HepG2 (cell line): ENCODE measurements around the gene KRTAP5-1. TPM values are rescaled to one million over a fixed set of nuclear protein-coding genes. Genes with fewer than 3 reads are reported as not detected.
A peak's percentile ranks its signal among the peaks of the same experiment; 100 is the strongest.

Source experiments
- ASH2L ChIP-seq: fragments of 300-600, 200-600 bp; sonication (generic); IDR thresholded peaks from 2 replicates; pipeline ENCODE4 v1.7.0; 2017; ENCODE audit warnings: low read depth, mild to moderate bottlenecking, moderate library complexity, mixed read lengths, low read length; ENCODE audit not compliant: insufficient read length
- EZH2 ChIP-seq: conservative IDR thresholded peaks from 2 replicates; pipeline ENCODE4 v1.6.1; 2012; ENCODE audit warnings: mild to moderate bottlenecking, low read depth, low read length, moderate library complexity
- GATAD1 ChIP-seq: IDR thresholded peaks from 2 replicates; pipeline ENCODE4 v1.6.1; 2016; ENCODE audit warnings: missing genetic modification reagents, missing compliant biosample characterization
- HBP1 ChIP-seq: IDR thresholded peaks from 2 replicates; pipeline ENCODE4 v1.6.1; 2016; ENCODE audit warnings: low read depth, control low read depth
- HOXA3 ChIP-seq: sonication (generic); formaldehyde crosslinking; IDR thresholded peaks from 2 replicates; pipeline ENCODE4 v1.5.0; 2020; ENCODE audit warnings: missing genetic modification reagents
- IKZF1 ChIP-seq: fragments of 450-650 bp; IDR thresholded peaks from 2 replicates; pipeline ENCODE4 v1.7.1; 2016
- MXD1 ChIP-seq: sonication (generic); formaldehyde crosslinking; IDR thresholded peaks from 2 replicates; pipeline ENCODE4 v1.4.0; 2020; ENCODE audit warnings: mild to moderate bottlenecking, missing genetic modification reagents
- PLSCR1 ChIP-seq: sonication (generic); formaldehyde crosslinking; IDR thresholded peaks from 2 replicates; pipeline ENCODE4 v1.5.0; 2020; ENCODE audit warnings: missing genetic modification reagents, mild to moderate bottlenecking, borderline replicate concordance
- SMAD9 ChIP-seq: sonication (generic); formaldehyde crosslinking; IDR thresholded peaks from 2 replicates; pipeline ENCODE4 v1.5.1; 2020; ENCODE audit warnings: mild to moderate bottlenecking, missing genetic modification reagents
- TFE3 ChIP-seq: IDR thresholded peaks from 2 replicates; pipeline ENCODE4 v1.6.1; 2016
- ZBTB25 ChIP-seq: IDR thresholded peaks from 2 replicates; pipeline ENCODE4 v1.6.1; 2018; ENCODE audit warnings: missing genetic modification reagents
- ZNF280D ChIP-seq: sonication (generic); formaldehyde crosslinking; IDR thresholded peaks from 2 replicates; pipeline ENCODE4 v1.5.1; 2020; ENCODE audit warnings: mild to moderate bottlenecking, missing genetic modification reagents
- ZNF3 ChIP-seq: IDR thresholded peaks from 2 replicates; pipeline ENCODE4 v1.7.0; 2017; ENCODE audit warnings: inconsistent platforms
- ZNF496 ChIP-seq: sonication (generic); formaldehyde crosslinking; IDR thresholded peaks from 2 replicates; pipeline ENCODE4 v1.8.1; 2023; ENCODE audit warnings: mild to moderate bottlenecking, moderate library complexity, missing genetic modification reagents; ENCODE audit not compliant: insufficient replicate concordance
- ZNF510 ChIP-seq: sonication (generic); formaldehyde crosslinking; IDR thresholded peaks from 2 replicates; pipeline ENCODE4 v1.4.0; 2020; ENCODE audit warnings: low read depth, mild to moderate bottlenecking, missing genetic modification reagents
- ZNF512B ChIP-seq: sonication (generic); formaldehyde crosslinking; IDR thresholded peaks from 2 replicates; pipeline ENCODE4 v1.5.1; 2020; ENCODE audit warnings: missing genetic modification reagents, mild to moderate bottlenecking, borderline replicate concordance
- polyA plus RNA-seq, 8 experiments: library from polyadenylated mRNA; depleted of rRNA in 3 of 8; stranded (reverse) in 7 of 8; unstranded in 1 of 8; fragments of >200 nt; fragmentation: Illumina TruSeq in 4 of 8; extraction: Trizol in 4 of 8; gene quantifications; 2 replicates each; pipeline versions ENCODE4 v1.2.1 to v1.2.3, GENCODE V29; 2011 to 2016; ENCODE audit warnings: low read depth in 4 of 8, missing spikeins in 1 of 8, mixed read lengths in 1 of 8; ENCODE audit not compliant: insufficient read depth in 1 of 8
- total RNA-seq, 5 experiments: library from RNA; depleted of rRNA; stranded (reverse); fragments of >200 nt; fragmentation: Illumina TruSeq; extraction: Trizol; gene quantifications; 2 replicates each; pipeline ENCODE4 v1.2.3, GENCODE V29; 2016; ENCODE audit warnings: low read depth in 1 of 5

The KRTAP5-1 gene
- total and polyA plus RNA-seq, 2 of the 13 experiments (the other 11 are each of a cell fraction or from before 2014, with no cell fraction given), result not detected

- TF ChIP-seq SMAD9 (CRISPR knock-in tag), result no peak
- no peak for TF ChIP-seq HOXA3 (CRISPR knock-in tag)
- 0 out of 2 replicates have a peak, but pooled peaks have one; percentile 56 for TF ChIP-seq ZBTB25
- no peak for TF ChIP-seq PLSCR1
- TF ChIP-seq ZNF3, result no peak
- no peak for TF ChIP-seq GATAD1 (CRISPR knock-in tag)
- TF ChIP-seq ASH2L, result no peak
- TF ChIP-seq EZH2, result 0 out of 2 replicates have a peak, but pooled peaks have one; percentile 75
- no peak for TF ChIP-seq ZNF280D (CRISPR knock-in tag)
- no peak for TF ChIP-seq HBP1 (CRISPR knock-in tag)
- no peak for TF ChIP-seq IKZF1
- no peak for TF ChIP-seq ZNF512B (CRISPR knock-in tag)
- no peak for TF ChIP-seq MXD1 (CRISPR knock-in tag)
- TF ChIP-seq ZNF510 (CRISPR knock-in tag), result no peak
- TF ChIP-seq TFE3 (CRISPR knock-in tag), result no peak
- TF ChIP-seq ZNF496 (CRISPR knock-in tag), result no peak
These were observed 43.6 kb upstream of the KRTAP5-1 start (continued) for GRCh38 chr11:1628506-1629325.
